Karpas-422 (cell line): Measurements from ENCODE around the gene ESPN. TPM values are rescaled to one million over a fixed set of nuclear protein-coding genes. Genes with fewer than 3 reads are reported as not detected.
"Not testable (repeated sequence)": the region's sequence is repeated elsewhere in the genome, so short reads cannot be mapped to it uniquely, and the experiment has no call there.

Experiments used
- DNase-seq: peaks from one replicate; pipeline ENCODE4 v3.0.0-alpha.2; 2015
- H2AFZ ChIP-seq: fragments of 200-600 bp; sonication (generic); 2 replicates; pipeline ENCODE4 v1.6.1; 2014; ENCODE audit warnings: antibody characterized with exemption, low read length, mixed read lengths
- H3K27ac ChIP-seq: fragments of 200-600 bp; sonication (generic); 2 replicates; pipeline ENCODE4 v1.5.1; 2014; ENCODE audit warnings: mild to moderate bottlenecking, low read length, moderate library complexity
- H3K27me3 ChIP-seq: fragments of 200-600 bp; sonication (generic); 2 replicates; pipeline ENCODE4 v1.6.1; 2014; ENCODE audit warnings: low read length, mixed read lengths
- H3K36me3 ChIP-seq: fragments of 200-600 bp; sonication (generic); 2 replicates; pipeline ENCODE4 v1.6.1; 2014; ENCODE audit warnings: low read length, mixed read lengths; ENCODE audit not compliant: insufficient read depth
- H3K4me1 ChIP-seq: fragments of 200-600 bp; sonication (generic); 2 replicates; pipeline ENCODE4 v1.6.1; 2014; ENCODE audit warnings: mild to moderate bottlenecking, low read length, mixed read lengths
- H3K4me2 ChIP-seq: fragments of 200-600 bp; sonication (generic); 2 replicates; pipeline ENCODE4 v1.6.1; 2014; ENCODE audit warnings: low read length, low read depth, mild to moderate bottlenecking; ENCODE audit not compliant: poor library complexity, severe bottlenecking
- H3K4me3 ChIP-seq: fragments of 200-600 bp; sonication (generic); 2 replicates; pipeline ENCODE4 v1.5.1; 2014; ENCODE audit warnings: mild to moderate bottlenecking, antibody characterized with exemption, low read length, mixed read lengths
- H3K79me2 ChIP-seq: fragments of 200-600 bp; sonication (generic); 2 replicates; pipeline ENCODE4 v1.6.1; 2014; ENCODE audit warnings: mild to moderate bottlenecking, low read length, mixed read lengths
- H3K9ac ChIP-seq: fragments of 200-600 bp; sonication (generic); 2 replicates; pipeline ENCODE4 v1.6.0; 2014; ENCODE audit warnings: low read length
- H3K9me2 ChIP-seq: fragments of 200-600 bp; sonication (generic), shearing (Covaris generic); replicated peaks from 2 replicates; pipeline ENCODE4 v1.6.0; 2014; ENCODE audit warnings: mild to moderate bottlenecking, low read length, moderate library complexity; ENCODE audit not compliant: insufficient read depth
- H3K9me3 ChIP-seq: fragments of 300-700, 200-600 bp; sonication (generic); 2 replicates; pipeline ENCODE4 v1.6.1; 2014; ENCODE audit warnings: low read length, mixed read lengths
- H4K20me1 ChIP-seq: fragments of 200-600 bp; sonication (generic); 2 replicates; pipeline ENCODE4 v1.6.1; 2014; ENCODE audit warnings: mild to moderate bottlenecking, antibody characterized with exemption, low read length, low read depth; ENCODE audit not compliant: insufficient read depth
- total RNA-seq: library from RNA; depleted of rRNA; stranded (reverse); fragments of >200 nt; shearing (Covaris generic); gene quantifications from 2 replicates; pipeline ENCODE4 v1.2.3, GENCODE V29; 2014; ENCODE audit warnings: low replicate concordance

The ESPN gene
- total RNA-seq, 1 experiment from 2014 or later: not detected

- H3K27ac ChIP-seq: no peak overlapping the region
- H3K9ac ChIP-seq: no peak overlapping the region
- H2AFZ ChIP-seq: no peak overlapping the region
- H3K9me3 ChIP-seq: no peaks in the 10 kb centered on the region
- H4K20me1 ChIP-seq: 0 out of 2 replicates have a peak, but pooled peaks cover 5% of the 10 kb centered on the region
- no peaks in the 10 kb centered on the region for H3K36me3 ChIP-seq
- no peak overlapping the region for H3K4me2 ChIP-seq
- no peaks in the 10 kb centered on the region for H3K79me2 ChIP-seq
- H3K27me3 ChIP-seq: no peaks in the 10 kb centered on the region
- DNase-seq: no peak
- H3K9me2 ChIP-seq: no peaks in the 10 kb centered on the region
- peaks cover 3% of the 10 kb centered on the region; the same call in 1 of the 2 replicates for H3K4me1 ChIP-seq
- H3K4me3 ChIP-seq: no peak overlapping the region
These were observed 11.0 kb downstream of the ESPN start for GRCh38 chr1:6435547-6435946.

DNA sequence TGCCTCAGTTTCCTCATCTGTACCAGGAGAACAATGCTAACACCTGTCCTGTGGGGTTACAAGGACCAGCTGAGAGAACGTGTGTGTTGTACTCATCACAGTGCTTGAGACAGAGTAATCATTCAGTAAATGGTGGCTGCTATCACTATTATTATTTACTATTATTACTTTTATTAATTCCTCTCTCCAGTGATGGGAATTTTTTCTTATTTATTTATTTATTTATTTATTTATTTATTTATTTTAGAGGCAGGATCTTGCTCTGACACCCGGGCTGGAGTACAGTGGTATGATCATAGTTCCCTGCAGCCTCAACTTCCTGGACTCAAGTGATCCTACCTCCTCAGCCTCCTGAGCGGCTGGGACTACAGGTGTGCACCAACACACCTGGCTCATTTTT is 11.7 kb downstream of the ESPN start:
- not testable (repeated sequence) for H3K9ac ChIP-seq, H3K9me3 ChIP-seq, H3K4me1 ChIP-seq, H3K79me2 ChIP-seq, H3K36me3 ChIP-seq, DNase-seq, H3K9me2 ChIP-seq, H3K27me3 ChIP-seq, H3K4me2 ChIP-seq, H3K4me3 ChIP-seq, H3K27ac ChIP-seq, H4K20me1 ChIP-seq, H2AFZ ChIP-seq

- H3K27me3 ChIP-seq: not testable (repeated sequence)
These were observed 12.6 kb downstream of the ESPN start for GRCh38 chr1:6437012-6437700.

DNA sequence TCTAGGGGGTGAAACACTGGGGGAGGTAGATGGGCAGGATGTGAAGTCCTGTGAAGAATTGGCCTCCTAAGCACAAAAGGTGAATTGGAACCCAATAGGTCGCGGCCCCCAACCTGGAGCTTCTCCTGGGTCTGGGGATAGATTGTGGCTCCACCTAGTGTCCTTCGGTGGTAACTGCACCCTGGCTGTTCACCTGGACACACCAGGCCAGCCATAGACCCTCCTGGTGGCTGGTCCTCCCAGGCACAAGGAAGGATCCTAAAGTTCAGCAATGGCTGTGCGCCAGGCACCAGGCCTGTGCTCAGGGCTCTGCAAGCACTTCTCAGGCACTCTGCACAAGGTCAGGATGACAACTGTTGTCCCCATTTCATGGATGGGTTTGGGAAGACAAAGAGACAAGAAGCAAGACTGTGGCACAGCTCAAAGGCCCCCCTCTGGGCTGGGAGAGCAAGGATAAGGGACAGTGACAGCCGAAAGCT is 13.5 kb downstream of the ESPN start:
- Histone ChIP-seq H2AFZ (no peak overlapping the region), H3K9me2 (no peaks in the 10 kb centered on the region), H3K27me3 (no peaks in the 10 kb centered on the region), H3K36me3 (no peaks in the 10 kb centered on the region), H3K79me2 (no peaks in the 10 kb centered on the region), H3K9ac (no peak overlapping the region), H3K4me1 (peaks cover 3% of the 10 kb centered on the region; the same call in 1 of the 2 replicates), H3K4me2 (no peak overlapping the region), H4K20me1 (0 out of 2 replicates have a peak, but pooled peaks cover 5% of the 10 kb centered on the region), H3K9me3 (no peaks in the 10 kb centered on the region), H3K27ac (no peak overlapping the region), H3K4me3 (no peak overlapping the region)
- peak; percentile 88 for DNase-seq

More at GRCh38 chr1:6437012-6437700, 12.6 kb downstream of the ESPN start:
- not testable (repeated sequence) for H2AFZ ChIP-seq, H3K9me2 ChIP-seq, H3K36me3 ChIP-seq, H3K9ac ChIP-seq, H3K4me3 ChIP-seq, H3K27ac ChIP-seq, H3K4me2 ChIP-seq, H3K4me1 ChIP-seq, H4K20me1 ChIP-seq, H3K79me2 ChIP-seq, H3K9me3 ChIP-seq
- DNase-seq: peak; percentile 53

DNA sequence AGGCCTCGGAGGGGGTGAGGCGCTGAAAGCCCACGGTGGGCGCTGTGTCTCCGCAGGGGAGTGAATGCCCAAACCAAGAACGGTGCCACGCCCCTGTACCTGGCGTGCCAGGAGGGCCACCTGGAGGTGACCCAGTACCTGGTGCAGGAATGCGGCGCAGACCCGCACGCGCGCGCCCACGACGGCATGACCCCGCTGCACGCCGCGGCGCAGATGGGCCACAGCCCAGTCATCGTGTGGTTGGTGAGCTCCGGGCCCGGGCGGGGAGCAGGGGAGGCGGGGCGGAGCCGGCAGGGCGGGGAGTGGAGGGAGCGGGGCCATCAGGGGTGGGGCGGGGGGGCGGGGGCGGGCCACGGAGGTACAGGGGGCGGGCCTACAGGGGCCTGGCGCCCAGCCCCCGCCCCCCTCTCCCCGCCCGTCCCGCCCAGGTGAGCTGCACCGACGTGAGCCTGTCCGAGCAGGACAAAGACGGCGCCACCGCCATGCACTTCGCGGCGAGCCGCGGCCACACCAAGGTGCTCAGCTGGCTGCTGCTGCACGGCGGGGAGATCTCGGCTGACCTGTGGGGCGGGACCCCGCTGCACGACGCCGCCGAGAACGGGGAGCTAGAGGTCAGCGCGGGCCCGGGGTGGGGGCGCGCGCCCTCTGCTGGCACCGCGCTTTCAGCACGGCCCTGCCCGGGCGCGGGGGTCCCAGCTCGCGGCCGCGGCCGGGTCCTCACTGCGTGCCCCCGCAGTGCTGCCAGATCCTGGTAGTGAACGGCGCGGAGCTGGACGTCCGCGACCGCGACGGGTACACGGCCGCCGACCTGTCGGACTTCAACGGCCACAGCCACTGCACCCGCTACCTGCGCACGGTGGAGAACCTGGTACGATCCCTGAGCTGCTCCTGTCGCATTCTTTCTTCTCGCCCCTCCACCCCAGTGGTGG is 15.9 kb downstream of the ESPN start:
- no peaks in the 10 kb centered on the region for H3K9me2 ChIP-seq
- H3K27me3 ChIP-seq: no peaks in the 10 kb centered on the region
- no peaks in the 10 kb centered on the region for H3K79me2 ChIP-seq
- 0 out of 2 replicates have a peak, but pooled peaks cover 5% of the 10 kb centered on the region for H4K20me1 ChIP-seq
- peaks cover 3% of the 10 kb centered on the region; the same call in 1 of the 2 replicates for H3K4me1 ChIP-seq
- no peak overlapping the region for H3K27ac ChIP-seq
- H3K36me3 ChIP-seq: no peaks in the 10 kb centered on the region
- H3K4me2 ChIP-seq: no peak overlapping the region
- H3K9me3 ChIP-seq: no peaks in the 10 kb centered on the region
- H2AFZ ChIP-seq: no peak overlapping the region
- no peak for DNase-seq
- no peak overlapping the region for H3K9ac ChIP-seq
- H3K4me3 ChIP-seq: no peak overlapping the region

DNA sequence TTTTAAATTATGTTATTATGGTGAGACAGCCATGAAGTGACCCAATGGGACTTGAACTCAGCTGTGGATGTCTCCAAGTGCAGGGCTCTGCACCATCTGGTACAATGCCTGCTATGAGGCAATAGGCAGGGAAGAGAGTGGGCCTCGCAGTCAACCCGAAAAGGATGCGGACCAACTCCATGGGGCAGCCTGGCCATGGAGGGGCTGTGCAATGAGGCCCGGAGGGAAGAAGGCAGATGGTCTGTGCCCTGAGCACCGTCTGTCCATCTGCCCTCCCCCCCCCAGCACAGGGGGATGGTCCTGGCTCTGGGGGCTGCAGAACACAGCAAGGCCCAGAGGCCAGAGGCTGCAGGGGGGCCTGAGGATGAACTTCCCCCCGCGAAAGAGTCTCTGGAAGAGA is 17.0 kb downstream of the ESPN start:
- no peaks in the 10 kb centered on the region for H3K9me2 ChIP-seq
- no peak overlapping the region for H3K27ac ChIP-seq
- no peaks in the 10 kb centered on the region for H3K79me2 ChIP-seq
- H3K4me2 ChIP-seq: no peak overlapping the region
- no peaks in the 10 kb centered on the region for H3K27me3 ChIP-seq
- 0 out of 2 replicates have a peak, but pooled peaks cover 5% of the 10 kb centered on the region for H4K20me1 ChIP-seq
- H3K4me1 ChIP-seq: peaks cover 3% of the 10 kb centered on the region; the same call in 1 of the 2 replicates
- H3K36me3 ChIP-seq: no peaks in the 10 kb centered on the region
- no peak overlapping the region for H3K9ac ChIP-seq
- H3K9me3 ChIP-seq: no peaks in the 10 kb centered on the region
- no peak for DNase-seq
- H3K4me3 ChIP-seq: no peak overlapping the region
- no peak overlapping the region for H2AFZ ChIP-seq

GRCh38 chr1:6443339-6444115 is 19.0 kb downstream of the ESPN start:
- Histone ChIP-seq H3K9ac (no peak overlapping the region), H3K4me2 (no peak overlapping the region), H3K27ac (no peak overlapping the region), H4K20me1 (0 out of 2 replicates have a peak, but pooled peaks cover under 1% of the 10 kb centered on the region), H3K27me3 (no peaks in the 10 kb centered on the region), H2AFZ (no peak overlapping the region), H3K4me3 (no peak overlapping the region), H3K36me3 (no peaks in the 10 kb centered on the region), H3K9me3 (no peaks in the 10 kb centered on the region), H3K4me1 (peaks cover 16% of the 10 kb centered on the region), H3K9me2 (no peaks in the 10 kb centered on the region), H3K79me2 (no peaks in the 10 kb centered on the region)
- no peak for DNase-seq
